ENCODE measurements around the gene LMOD3. TPM values are rescaled to one million over a fixed set of nuclear protein-coding genes. Genes with fewer than 3 reads are reported as not detected.
A peak's percentile ranks its signal among the peaks of the same experiment; 100 is the strongest.

Gene LMOD3
- polyA plus RNA-seq, 4 donors: 0.03 to 0.08 (median 0.04) TPM

GRCh38 chr3:69095636-69096035 is 26.8 kb downstream of the LMOD3 start:
- DNase-seq (ENCODE audit: low read depth in 4 of 4, low spot score in 2 of 4): no peak

DNA sequence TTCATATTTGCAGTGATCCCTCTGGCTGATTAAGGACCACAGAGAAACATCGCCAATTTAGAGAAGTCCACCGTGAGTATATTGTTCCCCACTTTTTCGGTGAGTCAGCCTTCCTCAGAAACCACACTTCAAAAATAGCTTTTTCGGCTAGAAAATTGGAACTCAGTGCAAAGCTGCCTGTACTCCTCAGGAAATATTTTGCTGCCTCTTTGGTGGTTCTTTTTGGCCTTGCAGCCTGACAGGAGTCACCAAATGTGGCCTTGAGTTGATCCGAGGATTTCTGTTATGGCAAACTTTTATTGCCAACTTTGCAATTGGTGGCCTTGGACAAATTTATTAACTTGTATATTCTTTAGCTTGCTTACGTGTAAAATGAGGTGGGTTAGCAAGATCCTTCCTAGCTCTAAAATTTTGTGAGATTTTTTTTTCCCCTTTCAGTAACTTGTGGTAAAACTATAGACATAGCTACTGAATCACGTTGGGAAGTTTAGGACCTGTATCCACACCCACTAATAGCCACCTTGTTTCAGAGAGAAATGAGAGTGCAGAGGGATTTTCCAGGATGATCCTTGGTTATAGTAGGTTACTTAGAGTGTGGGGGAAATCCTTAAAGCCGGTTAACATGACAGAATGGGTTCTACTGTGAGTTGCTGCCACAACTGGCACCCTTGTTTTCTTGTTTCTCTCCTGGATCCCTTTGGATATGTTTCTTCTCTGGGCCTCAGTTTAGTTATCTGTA is 27.8 kb downstream of the LMOD3 start:
- no peak for DNase-seq (ENCODE audit: low read depth in 4 of 4, low spot score in 2 of 4)

GRCh38 chr3:69092030-69092516 is 30.3 kb downstream of the LMOD3 start:
- DNase-seq (ENCODE audit: low read depth in 4 of 4, low spot score in 2 of 4): no peak

- DNase-seq (ENCODE audit: low read depth in 4 of 4, low spot score in 2 of 4): no peak
Observed at GRCh38 chr3:69091389-69092029, 30.9 kb downstream of the LMOD3 start.

GRCh38 chr3:69090021-69090420 is 32.4 kb downstream of the LMOD3 start:
- DNase-seq (ENCODE audit: low read depth in 4 of 4, low spot score in 2 of 4): no peak

DNA sequence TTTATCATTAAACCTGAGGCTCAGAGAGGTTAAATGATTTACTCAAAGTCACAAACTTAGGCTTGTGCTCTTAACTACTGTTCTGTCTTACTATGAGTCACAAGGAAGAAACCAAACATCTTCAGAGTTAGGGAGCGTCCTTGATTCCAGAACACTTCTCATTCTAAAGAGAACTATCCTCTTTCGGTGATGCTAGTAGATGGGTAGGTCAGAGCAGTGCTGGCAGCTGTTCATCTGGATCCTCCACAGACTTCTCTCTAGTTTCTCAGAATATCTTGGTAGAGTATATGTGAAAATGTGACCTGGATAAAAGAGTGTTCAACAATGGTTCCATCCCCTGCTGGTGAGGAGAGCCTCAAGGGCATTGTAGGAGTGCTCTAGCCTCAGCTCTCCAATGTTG is 34.3 kb downstream of the LMOD3 start:
- no peak for DNase-seq (ENCODE audit: low read depth in 4 of 4, low spot score in 2 of 4)

- DNase-seq (ENCODE audit: low read depth in 4 of 4, low spot score in 2 of 4): no peak
Observed at GRCh38 chr3:69087030-69087791, 35.2 kb downstream of the LMOD3 start.

- DNase-seq (ENCODE audit: low read depth in 4 of 4, low spot score in 2 of 4): no peak
Observed at GRCh38 chr3:69085833-69086722, 36.3 kb downstream of the LMOD3 start.

- DNase-seq (ENCODE audit: low read depth in 4 of 4, low spot score in 2 of 4): no peak
Observed at GRCh38 chr3:69085168-69085832, 37.1 kb downstream of the LMOD3 start.

- DNase-seq (ENCODE audit: low read depth in 4 of 4, low spot score in 2 of 4): peak in 3 of 4 donors; percentile 68 to 79 (median 75)
Observed at GRCh38 chr3:69084326-69085167, 37.8 kb downstream of the LMOD3 start, which contains the start of gene ARL6IP5. ARL6IP5 (plus strand) TSS chr3:69084937; CDS start chr3:69085048, 111 bp downstream.

DNA sequence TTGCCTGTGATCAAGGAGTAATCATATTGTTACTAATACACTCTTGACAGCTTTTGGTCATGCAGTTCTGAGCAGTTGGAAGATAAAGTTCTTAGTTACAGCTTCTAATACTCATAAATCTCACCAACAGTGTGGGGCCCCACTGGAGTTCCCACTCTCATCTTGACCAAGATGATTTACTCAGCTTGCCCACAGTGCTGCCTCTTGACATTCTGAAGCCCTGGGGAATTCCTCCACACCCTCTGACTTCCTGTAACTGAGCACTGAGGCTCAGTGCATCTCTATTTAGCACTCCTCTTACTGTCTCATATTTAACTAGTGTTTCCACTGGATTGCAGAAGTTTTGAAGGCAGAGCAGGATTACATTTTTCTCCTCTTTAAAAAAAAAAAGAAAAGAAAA is 39.6 kb downstream of the LMOD3 start:
- DNase-seq (ENCODE audit: low read depth in 4 of 4, low spot score in 2 of 4): peak in 1 of 4 donors; percentile 23

- no peak for DNase-seq (ENCODE audit: low read depth in 4 of 4, low spot score in 2 of 4)
Observed at GRCh38 chr3:69082361-69082760, 40.0 kb downstream of the LMOD3 start.

DNA sequence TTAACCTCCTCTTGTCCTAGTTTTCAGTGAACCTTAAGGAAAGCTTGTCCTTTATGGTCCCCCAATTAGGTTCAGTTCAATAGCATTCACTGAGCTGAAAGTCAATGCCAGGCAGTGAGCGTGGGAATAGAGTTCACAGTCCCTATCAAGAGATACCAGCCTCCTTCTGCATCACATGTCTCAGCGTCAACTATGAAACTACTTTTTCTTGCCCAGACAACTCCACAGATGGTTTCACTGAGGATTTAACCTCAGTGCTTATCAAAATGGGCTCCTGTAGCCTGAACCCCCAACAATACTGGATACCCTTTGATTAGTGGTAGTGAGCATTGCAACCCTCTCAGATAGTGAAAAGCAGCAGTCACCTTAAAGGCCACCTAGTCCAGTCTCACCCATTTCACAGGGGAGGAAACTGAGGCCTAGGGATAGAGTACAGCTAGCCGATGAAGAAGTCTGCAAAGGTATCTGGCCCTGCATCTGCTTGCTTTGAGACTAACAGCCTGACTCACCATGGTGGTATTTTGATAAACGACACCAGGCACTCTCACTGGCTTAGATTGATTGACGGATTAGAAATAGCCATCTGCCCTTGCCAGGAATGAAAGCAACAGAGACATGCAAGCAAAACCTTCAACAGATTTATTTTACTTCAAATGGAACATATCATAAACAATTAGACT is 40.7 kb downstream of the LMOD3 start:
- no peak for DNase-seq (ENCODE audit: low read depth in 4 of 4, low spot score in 2 of 4)

DNA sequence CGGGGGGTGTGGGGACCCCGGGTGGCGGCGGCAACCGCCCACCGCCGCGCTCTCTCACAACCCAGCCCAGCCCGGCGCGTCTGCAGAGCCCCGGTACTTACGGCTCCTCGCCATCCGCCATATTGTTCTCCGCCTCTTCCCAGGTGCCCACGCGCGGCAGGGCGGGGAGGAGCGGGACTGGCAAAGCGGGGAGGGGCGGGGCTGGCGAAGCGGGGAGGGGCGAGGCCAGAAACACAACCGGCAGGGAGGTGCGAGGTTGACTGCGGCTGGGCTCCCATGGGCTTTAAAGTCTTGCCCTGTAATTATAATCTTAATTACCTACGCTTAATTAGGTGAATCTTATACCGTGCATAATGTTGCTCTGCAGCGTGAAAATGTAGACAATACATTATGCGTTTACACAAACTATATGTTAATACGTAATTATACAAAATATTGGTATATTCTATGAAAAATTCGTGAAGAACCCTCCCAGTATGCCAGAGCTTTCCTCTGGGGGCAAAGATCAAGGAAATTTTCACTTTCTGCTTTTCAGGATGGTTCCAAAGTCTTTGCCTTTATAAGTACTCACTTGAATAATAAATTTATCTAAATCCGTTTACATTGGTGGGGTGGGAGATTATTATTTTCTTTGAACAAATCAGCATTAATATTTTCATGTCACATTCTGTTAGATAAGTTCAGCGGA is 42.0 kb downstream of the LMOD3 start, which contains the start of gene UBA3:
Gene UBA3, minus strand, starts transcription at position 133 of the 688 bp plus-strand sequence. Its CDS starts 12 bp downstream, at position 121.
- DNase-seq (ENCODE audit: low read depth in 4 of 4, low spot score in 2 of 4): peak in 2 of 4 donors; percentile 66 to 79

- DNase-seq (ENCODE audit: low read depth in 4 of 4, low spot score in 2 of 4): peak in 1 of 4 donors; percentile 23
Observed at GRCh38 chr3:69079269-69080159, 42.9 kb downstream of the LMOD3 start.

DNA sequence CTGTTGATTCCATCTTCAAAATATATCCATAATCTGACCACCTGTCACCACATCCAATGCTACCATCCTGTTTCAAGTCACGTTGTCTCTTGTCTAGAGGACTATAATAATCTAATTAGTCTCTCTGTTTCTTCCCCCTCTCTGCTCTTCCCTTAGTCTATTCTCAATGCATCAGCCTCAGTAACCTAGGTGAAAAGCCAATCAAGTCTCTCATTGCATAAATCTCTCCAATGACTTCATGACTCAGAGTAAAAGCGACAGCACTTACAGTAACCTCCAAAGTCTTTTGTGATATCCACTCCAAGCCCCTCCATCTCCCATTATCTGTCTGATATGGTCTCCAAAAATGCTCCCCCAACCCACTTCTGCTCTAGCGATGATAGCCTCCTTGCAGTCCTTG is 49.5 kb downstream of the LMOD3 start:
- DNase-seq (ENCODE audit: low read depth in 4 of 4, low spot score in 2 of 4): no peak
